NK-92 (cell line): Measurements from ENCODE around the gene MSMO1.

Source experiments
- DNase-seq: peaks from one replicate; lab custom pipeline; 2025; ENCODE audit not compliant: unreplicated experiment; lab: John Stamatoyannopoulos, UW

The MSMO1 gene

DNA sequence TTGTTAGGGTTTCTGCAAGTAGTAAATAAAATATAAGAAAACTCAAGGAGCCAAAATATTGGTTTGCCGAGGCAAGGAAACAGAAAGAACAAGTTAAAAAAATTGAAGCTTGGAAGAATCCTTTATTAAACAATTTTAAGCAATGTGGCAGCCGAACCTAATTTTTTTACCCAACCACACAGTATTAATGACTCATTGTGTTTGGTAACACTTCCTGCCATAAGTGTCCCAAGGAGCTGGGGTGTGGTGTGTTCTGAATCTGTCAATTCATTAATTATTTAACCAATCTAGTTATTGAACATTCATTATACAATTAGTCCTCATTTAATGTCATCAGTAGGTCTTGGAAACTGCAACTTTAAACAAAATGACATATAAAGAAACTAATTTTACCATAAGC is 32.0 kb downstream of the MSMO1 start:
- no peak for DNase-seq

DNA sequence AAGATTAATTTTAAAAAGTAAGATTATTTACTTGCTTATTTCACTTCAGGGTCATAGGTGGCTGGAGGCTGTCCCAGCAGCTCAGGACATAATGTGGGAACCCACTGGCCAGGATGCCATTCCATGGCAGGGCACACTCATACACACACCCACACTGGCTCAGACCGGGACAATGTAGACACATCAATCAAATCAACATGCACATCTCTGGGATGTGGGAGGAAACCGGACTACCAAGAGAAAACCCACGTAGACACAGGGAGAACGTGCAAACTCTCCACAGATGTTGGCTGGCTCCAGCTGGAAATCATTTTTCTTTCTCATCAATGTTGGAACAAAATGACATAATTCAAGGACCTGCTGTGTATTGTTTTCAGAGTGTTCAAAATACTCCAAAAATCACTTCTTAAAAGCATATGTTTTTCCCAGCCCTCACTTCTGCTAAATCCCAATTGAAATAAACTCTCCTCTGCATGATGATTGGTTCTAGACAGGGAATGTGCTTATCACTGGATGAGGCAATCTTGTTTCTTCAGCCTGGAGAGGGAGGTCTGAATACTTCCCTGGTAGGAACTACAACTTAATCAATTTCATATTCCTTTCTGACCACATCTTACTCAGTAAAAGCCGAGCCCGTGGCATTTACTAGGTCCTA is 32.7 kb downstream of the MSMO1 start:
- no peak for DNase-seq

DNA sequence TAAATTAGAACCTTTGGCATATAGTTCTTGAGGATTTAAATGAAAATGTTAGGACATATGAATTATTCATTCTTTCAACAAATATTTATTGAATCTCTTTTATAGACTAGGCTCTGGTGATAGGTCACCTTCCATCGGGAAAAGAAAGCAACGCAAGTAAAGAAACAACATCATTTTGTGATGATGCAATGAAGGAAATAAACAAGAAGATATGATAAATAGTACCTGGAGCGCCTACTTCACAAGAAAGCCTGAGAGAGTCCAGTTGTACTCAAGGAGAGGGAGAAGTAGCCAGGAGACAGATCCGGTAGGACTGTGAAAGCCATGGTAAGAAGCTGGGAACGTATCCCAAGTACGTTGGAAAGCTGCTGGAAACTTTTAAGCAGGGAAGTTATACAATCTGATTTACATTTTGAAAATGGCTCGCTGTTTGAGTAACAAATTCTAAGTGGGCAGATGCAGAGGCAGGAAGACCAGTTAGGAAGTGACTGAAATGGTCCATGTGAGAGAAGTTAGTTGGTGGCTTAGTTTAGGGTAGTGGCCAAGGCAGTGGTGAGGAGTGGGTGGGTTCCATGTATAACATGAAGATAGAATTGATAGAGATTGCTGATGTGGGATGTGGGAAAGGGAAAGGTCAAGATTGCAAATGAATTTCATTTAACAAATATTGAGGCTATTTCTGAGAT is 33.7 kb downstream of the MSMO1 start:
- DNase-seq: no peak

GRCh38 chr4:165361810-165362209 is 34.3 kb downstream of the MSMO1 start:
- no peak for DNase-seq

GRCh38 chr4:165364452-165365080 is 37.1 kb downstream of the MSMO1 start:
- DNase-seq: no peak

GRCh38 chr4:165367040-165367439 is 39.6 kb downstream of the MSMO1 start:
- no peak for DNase-seq

DNA sequence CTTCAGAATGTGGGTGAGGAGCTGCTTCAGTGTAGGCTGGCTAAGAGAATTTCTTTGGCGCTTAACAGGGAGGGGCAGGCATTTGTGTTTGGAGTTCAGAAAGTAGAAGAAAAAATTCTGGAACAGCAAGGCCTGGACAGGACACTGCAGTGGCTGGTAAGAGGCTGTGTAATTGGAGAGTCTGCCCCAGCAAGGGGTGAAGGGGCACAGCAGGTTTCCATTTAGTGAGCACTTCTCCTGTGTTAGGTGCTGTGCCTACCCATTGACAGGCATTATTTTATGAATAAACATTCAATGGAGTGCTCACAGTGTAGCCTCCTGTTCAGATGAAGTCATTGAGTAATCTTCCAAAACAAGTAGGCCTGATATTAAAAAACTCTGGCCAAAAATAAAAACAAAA is 40.6 kb downstream of the MSMO1 start:
- no peak for DNase-seq

GRCh38 chr4:165368567-165368966 is 41.1 kb downstream of the MSMO1 start:
- DNase-seq: no peak

DNA sequence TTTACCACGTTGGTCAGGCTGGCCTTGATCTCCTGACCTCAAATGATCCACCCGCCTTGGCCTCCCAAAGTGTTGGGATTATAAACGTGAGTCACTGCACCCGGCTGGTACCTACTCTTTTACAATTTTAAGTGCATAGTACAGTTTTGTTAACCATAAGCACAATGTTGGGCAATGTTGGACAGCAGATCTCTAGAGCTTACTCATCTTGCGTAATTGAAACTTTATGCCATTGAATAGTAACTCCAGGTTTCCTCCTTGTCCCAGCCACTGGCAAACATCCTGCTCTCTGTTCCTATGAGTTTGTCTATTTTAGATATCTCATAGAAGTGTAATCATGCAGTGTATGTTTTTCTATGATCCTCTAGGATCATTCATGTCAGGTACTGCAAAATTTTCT is 42.1 kb downstream of the MSMO1 start:
- no peak for DNase-seq

GRCh38 chr4:165370530-165370929 is 43.1 kb downstream of the MSMO1 start:
- DNase-seq: no peak

GRCh38 chr4:165375465-165375864 is 48.0 kb downstream of the MSMO1 start:
- no peak for DNase-seq

DNA sequence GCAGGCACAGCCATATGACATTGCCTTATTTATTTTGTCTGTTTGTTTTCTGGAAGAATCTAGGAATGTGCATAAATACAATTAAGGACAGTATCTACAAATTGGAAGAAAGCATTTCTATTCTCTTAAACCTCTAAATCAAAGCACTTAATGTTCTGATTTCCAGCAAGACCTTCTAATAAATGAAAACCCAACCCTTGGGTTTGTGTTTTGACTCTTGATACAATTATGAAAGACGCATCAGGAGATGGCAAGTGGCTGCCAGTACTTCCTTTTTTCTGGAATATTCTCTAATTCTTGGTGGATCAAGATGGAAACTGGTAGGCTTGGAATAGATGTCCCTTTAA is 50.9 kb downstream of the MSMO1 start:
- no peak for DNase-seq

DNA sequence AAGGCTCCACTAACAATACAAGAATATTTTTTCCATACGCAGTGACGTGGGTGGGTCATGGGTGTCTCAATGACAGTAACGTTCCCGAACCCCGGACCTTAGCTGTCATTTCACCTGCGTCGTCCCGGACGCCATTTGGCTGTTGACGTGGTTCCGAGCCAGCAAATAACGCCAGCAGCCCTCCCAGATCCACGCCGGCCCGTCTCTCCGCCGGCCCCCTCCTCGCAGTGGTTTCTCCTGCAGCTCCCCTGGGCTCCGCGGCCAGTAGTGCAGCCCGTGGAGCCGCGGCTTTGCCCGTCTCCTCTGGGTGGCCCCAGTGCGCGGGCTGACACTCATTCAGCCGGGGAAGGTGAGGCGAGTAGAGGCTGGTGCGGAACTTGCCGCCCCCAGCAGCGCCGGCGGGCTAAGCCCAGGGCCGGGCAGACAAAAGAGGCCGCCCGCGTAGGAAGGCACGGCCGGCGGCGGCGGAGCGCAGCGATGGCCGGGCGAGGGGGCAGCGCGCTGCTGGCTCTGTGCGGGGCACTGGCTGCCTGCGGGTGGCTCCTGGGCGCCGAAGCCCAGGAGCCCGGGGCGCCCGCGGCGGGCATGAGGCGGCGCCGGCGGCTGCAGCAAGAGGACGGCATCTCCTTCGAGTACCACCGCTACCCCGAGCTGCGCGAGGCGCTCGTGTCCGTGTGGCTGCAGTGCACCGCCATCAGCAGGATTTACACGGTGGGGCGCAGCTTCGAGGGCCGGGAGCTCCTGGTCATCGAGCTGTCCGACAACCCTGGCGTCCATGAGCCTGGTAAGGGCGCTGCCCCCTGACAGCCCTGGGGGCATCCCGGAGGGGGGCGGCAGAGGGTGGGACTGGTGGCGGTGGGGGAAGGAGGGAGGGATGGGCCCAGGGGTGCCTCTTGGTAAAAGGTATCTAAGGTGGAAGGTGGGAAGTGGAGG is 51.5 kb downstream of the MSMO1 start, which contains the start of gene CPE:
CPE (plus strand) TSS at position 264 of the 933 bp plus-strand sequence; CDS start at position 478, 214 bp downstream.
- no peak for DNase-seq

DNA sequence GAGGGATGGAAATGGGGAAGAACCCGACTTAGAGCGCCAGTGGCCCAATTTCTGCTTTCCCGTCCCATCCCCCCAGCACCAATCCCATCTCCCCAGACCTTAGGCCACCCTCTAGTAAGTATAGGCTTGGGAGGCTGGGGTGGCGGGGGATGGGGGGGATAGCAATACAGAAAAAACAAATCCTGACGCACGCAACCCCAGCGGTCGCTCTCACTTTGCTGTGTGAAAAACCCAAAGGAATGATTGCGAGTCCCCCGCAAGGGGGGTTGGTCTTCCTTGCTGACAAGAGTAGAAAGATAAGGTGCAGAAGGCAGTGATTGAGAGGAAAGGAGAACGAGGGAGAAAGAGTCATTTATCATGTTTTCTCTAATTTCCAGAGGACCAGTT is 52.2 kb downstream of the MSMO1 start:
- no peak for DNase-seq

DNA sequence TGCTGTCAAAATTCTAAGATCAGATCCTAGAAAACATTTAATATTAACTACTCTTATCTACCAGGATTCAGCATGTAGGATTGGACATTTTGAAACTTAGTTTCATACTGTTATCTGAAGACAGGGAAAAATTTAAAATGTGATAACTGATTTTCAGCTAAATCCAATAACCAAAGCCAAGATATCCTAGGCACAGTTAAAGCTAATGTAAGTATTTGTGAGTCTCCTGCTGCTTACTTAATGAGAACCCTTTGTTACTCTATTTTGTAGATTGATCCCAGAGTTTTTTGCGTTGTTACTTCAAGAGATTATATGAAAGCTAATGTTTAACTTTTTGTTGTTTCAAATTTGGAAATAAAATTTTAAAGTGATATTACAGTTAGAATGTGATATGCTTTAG is 53.3 kb downstream of the MSMO1 start:
- no peak for DNase-seq

DNA sequence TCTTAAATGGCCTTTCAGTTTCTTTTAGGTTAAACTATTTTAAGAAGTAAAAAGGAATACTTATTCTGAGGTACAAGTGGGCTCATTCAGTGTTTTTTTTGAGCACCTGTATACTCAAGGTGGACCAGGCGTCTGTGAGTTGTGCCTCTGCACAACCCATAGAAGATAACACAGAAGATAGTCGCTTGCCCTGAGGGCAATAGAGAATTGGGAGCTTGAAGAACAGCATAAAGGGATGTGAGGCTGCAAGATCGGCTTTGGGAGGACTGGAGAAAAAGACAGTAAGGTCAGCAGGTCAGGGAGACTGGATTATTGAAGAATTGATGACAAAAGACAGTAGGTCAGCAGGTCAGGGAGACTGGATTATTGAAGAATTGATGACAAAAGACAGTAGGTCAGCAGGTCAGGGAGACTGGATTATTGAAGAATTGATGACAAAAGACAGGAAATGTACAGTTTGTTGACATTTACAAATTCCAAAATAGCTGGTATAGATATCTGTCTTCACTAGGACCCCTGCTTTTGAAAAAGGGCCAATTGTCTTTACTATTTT is 54.4 kb downstream of the MSMO1 start:
- DNase-seq: no peak

- DNase-seq: no peak
Observed at GRCh38 chr4:165382640-165383039, 55.2 kb downstream of the MSMO1 start.

DNA sequence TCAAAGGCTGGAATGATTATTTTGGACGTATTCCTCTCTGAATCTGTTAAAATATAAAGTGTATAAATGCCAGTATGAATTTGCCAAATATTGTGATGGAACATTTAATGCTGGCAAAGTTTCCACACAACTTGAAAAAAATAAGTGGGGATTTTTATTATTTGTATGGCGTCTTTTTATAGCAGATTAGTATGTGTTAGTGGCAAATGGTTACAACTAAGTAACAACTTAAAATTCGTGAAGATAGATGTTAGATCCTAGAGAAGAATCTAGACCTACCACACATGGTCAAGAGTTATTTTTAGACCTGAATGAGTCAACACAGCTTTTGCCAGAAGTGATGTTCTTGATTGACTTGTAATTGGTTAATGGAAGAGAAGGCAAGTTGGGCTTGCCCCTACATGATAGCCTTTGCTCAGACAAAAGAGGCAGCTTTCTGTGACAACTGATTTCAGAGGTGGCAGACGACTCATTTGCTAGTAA is 56.2 kb downstream of the MSMO1 start:
- DNase-seq: no peak

DNA sequence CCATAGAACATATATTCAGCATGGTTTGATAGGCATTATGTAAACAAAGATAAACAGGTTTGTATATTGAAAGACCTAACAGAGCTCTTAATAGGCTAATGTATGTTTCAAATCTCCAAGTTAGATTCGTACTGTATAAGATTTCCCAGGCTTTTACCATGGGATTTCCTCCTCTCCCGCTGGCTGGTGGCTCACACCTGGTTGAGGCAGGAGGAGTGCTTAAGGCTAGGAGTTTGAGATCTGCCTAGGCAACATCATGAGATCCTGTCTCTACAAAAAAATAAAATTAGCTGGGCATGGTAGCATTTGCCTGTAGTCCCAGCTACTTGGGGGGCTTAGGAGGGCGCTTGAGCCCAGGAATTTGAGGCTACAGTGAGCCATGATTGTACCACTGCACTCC is 56.7 kb downstream of the MSMO1 start:
- no peak for DNase-seq

DNA sequence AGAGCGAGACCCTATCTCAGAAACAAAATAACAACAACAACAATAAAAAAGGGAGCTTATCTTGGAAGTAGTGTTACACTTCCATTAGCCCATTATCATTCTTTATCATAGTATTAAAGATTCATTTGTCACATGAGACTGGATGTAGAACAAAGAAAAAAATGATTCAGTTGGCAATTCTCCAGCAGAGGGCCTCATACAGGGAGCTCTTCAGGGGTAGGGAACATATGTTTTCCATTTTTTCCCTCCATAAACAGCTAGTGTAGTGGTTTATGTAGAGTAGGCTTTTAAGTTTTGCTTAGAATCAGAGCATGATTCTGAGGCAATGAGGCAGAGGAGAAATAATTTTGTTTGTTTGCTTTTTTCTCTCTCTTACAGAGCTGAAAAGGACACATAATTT is 57.1 kb downstream of the MSMO1 start:
- no peak for DNase-seq

DNA sequence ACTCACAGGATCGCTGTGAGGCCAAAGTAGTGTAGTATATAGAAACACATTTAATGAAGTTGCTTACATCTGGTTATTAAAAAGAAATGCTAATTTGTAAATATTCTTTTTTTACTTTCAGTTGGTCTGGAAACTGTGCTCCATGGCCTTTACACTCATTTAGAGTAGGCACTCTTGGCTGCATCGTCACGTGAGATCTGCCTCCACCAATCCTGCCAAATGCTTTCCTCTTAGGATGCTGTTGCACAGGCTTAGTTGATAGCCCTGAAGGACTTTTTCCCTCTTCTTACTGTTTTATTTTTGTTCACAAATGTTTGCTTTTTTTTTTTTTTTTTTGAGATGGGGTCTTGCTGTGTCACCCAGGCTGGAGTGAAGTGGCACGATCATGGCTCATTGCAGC is 57.7 kb downstream of the MSMO1 start:
- DNase-seq: no peak
